Measurements from ENCODE around the gene ETHE1. TPM values are rescaled to one million over a fixed set of nuclear protein-coding genes. Genes with fewer than 3 reads are reported as not detected.

Gene ETHE1
- total RNA-seq, 1 experiment from 2014 or later = 19.0 TPM

- ChIA-PET POLR2A (interaction anchor here (0.6 to 1.7 kb wide), 8 partner anchors 8 to 221 kb away, joined by 3 to 8 read pairs (median 5); partner anchors contain the start of gene PLAUR), CTCF (interaction anchor here (0.6 to 4.5 kb wide), 21 partner anchors 9 to 963 kb away, joined by 3 to 140 read pairs (median 6); partner anchors contain the start of genes IRGQ, PHLDB3 and ZNF576)
- TF ChIP-seq ZNF121 (CRISPR knock-in tag; IDR thresholded peaks at IDR 0.05) = 0 out of 2 replicates have a peak, but pooled peaks have one; percentile 18
- no peak for TF ChIP-seq AFF4 (CRISPR knock-in tag; IDR thresholded peaks at IDR 0.05; ENCODE audit: borderline replicate concordance)
- TF ChIP-seq ESRRA (CRISPR knock-in tag; IDR thresholded peaks at IDR 0.05; ENCODE audit: borderline replicate concordance) = no peak
- no peak for TF ChIP-seq ZNF425 (CRISPR knock-in tag; conservative IDR thresholded peaks at IDR 0.05)
- no peak for TF ChIP-seq FOXP1 (CRISPR knock-in tag; IDR thresholded peaks at IDR 0.05; ENCODE audit: borderline replicate concordance)
- TF ChIP-seq ZNF416 (CRISPR knock-in tag; IDR thresholded peaks at IDR 0.05) = no peak
- H3K9me3 Mint-ChIP-seq = no peaks in the 10 kb centered on the region
- H3K36me3 Mint-ChIP-seq = peaks cover 4% of the 10 kb centered on the region; the same call in 1 of the 2 replicates
- peak overlapping the region; percentile 95 for H3K4me3 Mint-ChIP-seq
- ATAC-seq = no peak
- H3K27ac Mint-ChIP-seq = peak overlapping the region; percentile 97
- peak; percentile 24 for DNase-seq (ENCODE audit: low spot score)
- H3K4me1 Mint-ChIP-seq = peaks cover 18% of the 10 kb centered on the region
- H3K27me3 Mint-ChIP-seq (ENCODE audit: low read depth) = peaks cover 30% of the 10 kb centered on the region
These were observed 5.6 kb upstream of the ETHE1 start for GRCh38 chr19:43532571-43532961.

DNA sequence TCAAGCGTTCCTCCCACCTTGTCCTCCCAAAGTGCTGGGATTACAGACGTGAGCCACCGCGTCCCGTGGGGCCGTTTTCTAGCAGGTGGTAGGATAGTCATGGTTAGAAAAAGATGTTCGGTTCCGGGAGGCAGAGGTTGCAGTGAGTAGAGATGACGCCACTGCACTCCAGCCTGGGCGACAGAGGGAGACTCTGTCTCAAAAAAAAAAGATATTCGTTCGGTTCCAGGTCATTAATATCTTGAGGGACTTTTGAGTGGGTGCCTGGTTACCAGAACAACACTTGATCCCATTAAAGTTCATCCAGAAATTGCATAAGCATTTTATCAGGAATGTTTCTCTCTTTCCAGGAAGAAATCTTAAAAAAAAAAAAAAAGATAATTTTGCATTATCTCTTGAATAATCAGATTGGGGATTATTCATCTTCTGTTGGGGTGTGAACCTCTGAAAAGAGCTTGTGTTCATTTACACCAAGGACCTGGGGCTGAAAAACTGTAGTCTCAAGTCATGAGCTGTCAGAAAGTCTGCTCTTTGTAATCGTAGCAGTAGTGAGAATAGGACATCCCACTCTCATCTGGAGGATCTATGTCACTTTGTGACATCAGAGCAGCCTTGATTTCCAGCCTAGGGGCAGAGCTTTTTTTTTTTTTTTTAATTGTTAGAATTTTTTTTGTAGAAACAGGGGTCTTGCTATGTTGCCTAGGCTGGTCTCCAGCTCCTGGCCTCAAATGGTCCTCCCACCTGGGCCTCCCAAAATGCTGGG lies 1.0 kb upstream of the ETHE1 start:
- POLR2A ChIA-PET = interaction anchor here (0.6 kb wide), 1 partner anchor 8 kb away, joined by 3 read pairs; no protein-coding TSS in a partner anchor
- Mint-ChIP-seq H3K9me3 (no peaks in the 10 kb centered on the region), H3K4me1 (peaks cover 19% of the 10 kb centered on the region), H3K27ac (no peak overlapping the region), H3K27me3 (ENCODE audit: low read depth) (peaks cover 46% of the 10 kb centered on the region), H3K4me3 (peak overlapping the region; percentile 40; the same call in 1 of the 2 replicates), H3K36me3 (no peaks in the 10 kb centered on the region)
- ATAC-seq = no peak
- CTCF ChIA-PET = interaction anchor here (0.6 to 4.9 kb wide), 9 partner anchors 7 to 135 kb away, joined by 3 to 25 read pairs (median 4); partner anchors contain the start of gene PHLDB3
- no peak for DNase-seq (ENCODE audit: low spot score)
- TF ChIP-seq JUN (CRISPR knock-in tag; IDR thresholded peaks at IDR 0.05) = no peak
- TF ChIP-seq ARID4B (CRISPR knock-in tag; IDR thresholded peaks at IDR 0.05; ENCODE audit: borderline replicate concordance) = no peak
- no peak for TF ChIP-seq KAT7 (CRISPR knock-in tag; IDR thresholded peaks at IDR 0.05; ENCODE audit: borderline replicate concordance)
- no peak for TF ChIP-seq ETV6 (CRISPR knock-in tag; IDR thresholded peaks at IDR 0.05)
- no peak for TF ChIP-seq FOXP4 (CRISPR knock-in tag; IDR thresholded peaks at IDR 0.05)
- TF ChIP-seq, protein P1, sequence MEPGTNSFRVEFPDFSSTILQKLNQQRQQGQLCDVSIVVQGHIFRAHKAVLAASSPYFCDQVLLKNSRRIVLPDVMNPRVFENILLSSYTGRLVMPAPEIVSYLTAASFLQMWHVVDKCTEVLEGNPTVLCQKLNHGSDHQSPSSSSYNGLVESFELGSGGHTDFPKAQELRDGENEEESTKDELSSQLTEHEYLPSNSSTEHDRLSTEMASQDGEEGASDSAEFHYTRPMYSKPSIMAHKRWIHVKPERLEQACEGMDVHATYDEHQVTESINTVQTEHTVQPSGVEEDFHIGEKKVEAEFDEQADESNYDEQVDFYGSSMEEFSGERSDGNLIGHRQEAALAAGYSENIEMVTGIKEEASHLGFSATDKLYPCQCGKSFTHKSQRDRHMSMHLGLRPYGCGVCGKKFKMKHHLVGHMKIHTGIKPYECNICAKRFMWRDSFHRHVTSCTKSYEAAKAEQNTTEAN (CRISPR knock-in tag; IDR thresholded peaks at IDR 0.05) = no peak
- TF ChIP-seq, protein P2, sequence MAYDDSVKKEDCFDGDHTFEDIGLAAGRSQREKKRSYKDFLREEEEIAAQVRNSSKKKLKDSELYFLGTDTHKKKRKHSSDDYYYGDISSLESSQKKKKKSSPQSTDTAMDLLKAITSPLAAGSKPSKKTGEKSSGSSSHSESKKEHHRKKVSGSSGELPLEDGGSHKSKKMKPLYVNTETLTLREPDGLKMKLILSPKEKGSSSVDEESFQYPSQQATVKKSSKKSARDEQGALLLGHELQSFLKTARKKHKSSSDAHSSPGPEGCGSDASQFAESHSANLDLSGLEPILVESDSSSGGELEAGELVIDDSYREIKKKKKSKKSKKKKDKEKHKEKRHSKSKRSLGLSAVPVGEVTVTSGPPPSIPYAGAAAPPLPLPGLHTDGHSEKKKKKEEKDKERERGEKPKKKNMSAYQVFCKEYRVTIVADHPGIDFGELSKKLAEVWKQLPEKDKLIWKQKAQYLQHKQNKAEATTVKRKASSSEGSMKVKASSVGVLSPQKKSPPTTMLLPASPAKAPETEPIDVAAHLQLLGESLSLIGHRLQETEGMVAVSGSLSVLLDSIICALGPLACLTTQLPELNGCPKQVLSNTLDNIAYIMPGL (CRISPR knock-in tag; IDR thresholded peaks at IDR 0.05) = no peak
- no peak for TF ChIP-seq NR3C1 (CRISPR knock-in tag; conservative IDR thresholded peaks at IDR 0.05; ENCODE audit: low read depth)
- no peak for TF ChIP-seq ZNF416 (CRISPR knock-in tag; IDR thresholded peaks at IDR 0.05)
- TF ChIP-seq, protein P3, sequence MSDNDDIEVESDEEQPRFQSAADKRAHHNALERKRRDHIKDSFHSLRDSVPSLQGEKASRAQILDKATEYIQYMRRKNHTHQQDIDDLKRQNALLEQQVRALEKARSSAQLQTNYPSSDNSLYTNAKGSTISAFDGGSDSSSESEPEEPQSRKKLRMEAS (CRISPR knock-in tag; IDR thresholded peaks at IDR 0.05) = no peak

All from WTC11 (cell line).